Measurements from ENCODE around the gene DALRD3. TPM values are rescaled to one million over a fixed set of nuclear protein-coding genes. Genes with fewer than 3 reads are reported as not detected.

The DALRD3 gene
- polyA plus RNA-seq, 1 of the 3 experiments (the other 2 are of a cell fraction), result 82.7 TPM

DNA sequence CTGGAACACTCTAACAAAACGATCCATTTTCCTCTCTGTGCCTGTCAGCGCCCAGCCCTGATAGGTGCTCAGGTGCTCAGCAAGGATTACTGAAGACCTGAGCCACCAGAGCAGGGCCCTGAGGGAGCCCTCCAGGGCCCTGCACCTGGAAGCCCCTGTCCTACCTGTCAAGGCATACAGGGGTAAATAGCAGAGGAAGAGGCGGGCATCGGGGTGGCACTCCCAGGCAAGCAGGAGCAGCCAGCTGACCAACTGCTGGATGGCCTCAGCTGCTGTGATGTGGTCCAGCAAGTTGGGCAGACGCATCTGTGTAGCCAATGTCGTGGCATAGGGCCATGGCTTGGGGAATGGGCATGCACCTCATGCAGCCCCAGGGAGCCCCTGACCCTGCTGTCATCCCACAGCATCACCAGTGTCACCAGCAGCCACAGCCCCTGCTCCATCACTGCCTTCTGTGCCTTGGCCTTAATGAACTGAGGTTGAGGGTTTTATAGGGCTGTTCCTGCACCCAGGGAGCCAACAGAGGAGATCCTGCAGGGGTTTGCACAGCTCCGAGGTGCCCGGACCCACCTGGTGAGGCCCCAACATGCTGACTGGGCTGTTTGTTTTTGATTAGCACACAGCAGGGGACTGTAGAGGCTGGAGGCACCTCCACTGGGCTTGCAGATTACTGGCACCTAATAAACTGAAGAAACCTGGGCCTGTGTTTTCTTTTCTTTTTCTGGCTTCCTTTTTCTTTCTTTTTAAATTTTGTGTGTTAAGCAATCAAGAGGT, 19.1 kb downstream of the DALRD3 start:
- Histone ChIP-seq H2AFZ (ENCODE audit: low read depth) (no peak overlapping the region), H3K9me3 (no peaks in the 10 kb centered on the region), H3K4me2 (no peak overlapping the region), H3K9ac (no peak overlapping the region), H4K20me1 (ENCODE audit: insufficient read depth) (no peaks in the 10 kb centered on the region), H3K27ac (ENCODE audit: low read depth in 2 of 2, low read length in 1 of 2) (peak overlapping the region in 1 of 2 experiments; percentile 81; a peak in 2 of 4 replicates), H3K36me3 (replicated peaks in 1 of 2; ENCODE audit: control insufficient read depth in 1 of 2, insufficient read depth in 2 of 2, low read length in 1 of 2) (no peaks in the 10 kb centered on the region), H3K9me2 (no peaks in the 10 kb centered on the region), H3K4me3 (ENCODE audit: low read depth in 2 of 2, low read length in 1 of 2) (no peak overlapping the region), H3F3A (replicated peaks; ENCODE audit: insufficient read depth) (no peaks in the 10 kb centered on the region), H3K79me2 (ENCODE audit: insufficient read depth) (0 out of 2 replicates have a peak, but pooled peaks cover 3% of the 10 kb centered on the region), H3K4me1 (ENCODE audit: control insufficient read depth in 1 of 2, insufficient read depth in 2 of 2, low read depth in 1 of 2, low read length in 1 of 2) (peaks cover 0 to 30% of the 10 kb centered on the region in 2 experiments; a peak in 1 of 4 replicates), H3K27me3 (ENCODE audit: insufficient read depth) (no peaks in the 10 kb centered on the region)
- WGBS (ENCODE audit: low lambda C conversion rate), result 91% methylated on average over 6 of the region's 8 CpGs
- ChIA-PET CTCF (interaction anchor here (2.8 kb wide), 1 partner anchor 22 kb away, joined by 13 read pairs; the partner anchor contains the start of gene NDUFAF3), POLR2A (interaction anchor here (0.6 to 5.7 kb wide), 4 partner anchors 8 to 278 kb away, joined by 3 to 44 read pairs (median 12); partner anchors contain the start of genes NDUFAF3 and WDR6)
- no peak for DNase-seq
- TF ChIP-seq RCOR1 (IDR thresholded peaks at IDR 0.05; ENCODE audit: low read length), result no peak
- TF ChIP-seq RAD21 (IDR thresholded peaks at IDR 0.05; ENCODE audit: low read length), result no peak
- no peak for TF ChIP-seq TEAD4 (IDR thresholded peaks at IDR 0.05; ENCODE audit: borderline replicate concordance, insufficient read depth)
- no peak for TF ChIP-seq SIN3A (IDR thresholded peaks at IDR 0.05; ENCODE audit: borderline replicate concordance, low read depth, low read length)
- no peak for TF ChIP-seq GABPA (IDR thresholded peaks at IDR 0.05; ENCODE audit: low read depth)
- TF ChIP-seq MXI1 (IDR thresholded peaks at IDR 0.05; ENCODE audit: low read depth, low read length), result no peak
- TF ChIP-seq, protein P1, sequence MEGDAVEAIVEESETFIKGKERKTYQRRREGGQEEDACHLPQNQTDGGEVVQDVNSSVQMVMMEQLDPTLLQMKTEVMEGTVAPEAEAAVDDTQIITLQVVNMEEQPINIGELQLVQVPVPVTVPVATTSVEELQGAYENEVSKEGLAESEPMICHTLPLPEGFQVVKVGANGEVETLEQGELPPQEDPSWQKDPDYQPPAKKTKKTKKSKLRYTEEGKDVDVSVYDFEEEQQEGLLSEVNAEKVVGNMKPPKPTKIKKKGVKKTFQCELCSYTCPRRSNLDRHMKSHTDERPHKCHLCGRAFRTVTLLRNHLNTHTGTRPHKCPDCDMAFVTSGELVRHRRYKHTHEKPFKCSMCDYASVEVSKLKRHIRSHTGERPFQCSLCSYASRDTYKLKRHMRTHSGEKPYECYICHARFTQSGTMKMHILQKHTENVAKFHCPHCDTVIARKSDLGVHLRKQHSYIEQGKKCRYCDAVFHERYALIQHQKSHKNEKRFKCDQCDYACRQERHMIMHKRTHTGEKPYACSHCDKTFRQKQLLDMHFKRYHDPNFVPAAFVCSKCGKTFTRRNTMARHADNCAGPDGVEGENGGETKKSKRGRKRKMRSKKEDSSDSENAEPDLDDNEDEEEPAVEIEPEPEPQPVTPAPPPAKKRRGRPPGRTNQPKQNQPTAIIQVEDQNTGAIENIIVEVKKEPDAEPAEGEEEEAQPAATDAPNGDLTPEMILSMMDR (IDR thresholded peaks at IDR 0.05), result no peak
- no peak for TF ChIP-seq FOXJ3 (CRISPR knock-in tag; IDR thresholded peaks at IDR 0.05)
- TF ChIP-seq, protein P2, sequence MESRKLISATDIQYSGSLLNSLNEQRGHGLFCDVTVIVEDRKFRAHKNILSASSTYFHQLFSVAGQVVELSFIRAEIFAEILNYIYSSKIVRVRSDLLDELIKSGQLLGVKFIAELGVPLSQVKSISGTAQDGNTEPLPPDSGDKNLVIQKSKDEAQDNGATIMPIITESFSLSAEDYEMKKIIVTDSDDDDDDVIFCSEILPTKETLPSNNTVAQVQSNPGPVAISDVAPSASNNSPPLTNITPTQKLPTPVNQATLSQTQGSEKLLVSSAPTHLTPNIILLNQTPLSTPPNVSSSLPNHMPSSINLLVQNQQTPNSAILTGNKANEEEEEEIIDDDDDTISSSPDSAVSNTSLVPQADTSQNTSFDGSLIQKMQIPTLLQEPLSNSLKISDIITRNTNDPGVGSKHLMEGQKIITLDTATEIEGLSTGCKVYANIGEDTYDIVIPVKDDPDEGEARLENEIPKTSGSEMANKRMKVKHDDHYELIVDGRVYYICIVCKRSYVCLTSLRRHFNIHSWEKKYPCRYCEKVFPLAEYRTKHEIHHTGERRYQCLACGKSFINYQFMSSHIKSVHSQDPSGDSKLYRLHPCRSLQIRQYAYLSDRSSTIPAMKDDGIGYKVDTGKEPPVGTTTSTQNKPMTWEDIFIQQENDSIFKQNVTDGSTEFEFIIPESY (IDR thresholded peaks at IDR 0.05; ENCODE audit: borderline replicate concordance, low read depth), result no peak
- no peak for TF ChIP-seq FOSL2 (IDR thresholded peaks at IDR 0.05; ENCODE audit: borderline replicate concordance, low read depth)
- TF ChIP-seq, protein P3, sequence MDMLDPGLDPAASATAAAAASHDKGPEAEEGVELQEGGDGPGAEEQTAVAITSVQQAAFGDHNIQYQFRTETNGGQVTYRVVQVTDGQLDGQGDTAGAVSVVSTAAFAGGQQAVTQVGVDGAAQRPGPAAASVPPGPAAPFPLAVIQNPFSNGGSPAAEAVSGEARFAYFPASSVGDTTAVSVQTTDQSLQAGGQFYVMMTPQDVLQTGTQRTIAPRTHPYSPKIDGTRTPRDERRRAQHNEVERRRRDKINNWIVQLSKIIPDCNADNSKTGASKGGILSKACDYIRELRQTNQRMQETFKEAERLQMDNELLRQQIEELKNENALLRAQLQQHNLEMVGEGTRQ (IDR thresholded peaks at IDR 0.05; ENCODE audit: borderline replicate concordance, low read depth, low read length), result no peak
- TF ChIP-seq, protein P4, sequence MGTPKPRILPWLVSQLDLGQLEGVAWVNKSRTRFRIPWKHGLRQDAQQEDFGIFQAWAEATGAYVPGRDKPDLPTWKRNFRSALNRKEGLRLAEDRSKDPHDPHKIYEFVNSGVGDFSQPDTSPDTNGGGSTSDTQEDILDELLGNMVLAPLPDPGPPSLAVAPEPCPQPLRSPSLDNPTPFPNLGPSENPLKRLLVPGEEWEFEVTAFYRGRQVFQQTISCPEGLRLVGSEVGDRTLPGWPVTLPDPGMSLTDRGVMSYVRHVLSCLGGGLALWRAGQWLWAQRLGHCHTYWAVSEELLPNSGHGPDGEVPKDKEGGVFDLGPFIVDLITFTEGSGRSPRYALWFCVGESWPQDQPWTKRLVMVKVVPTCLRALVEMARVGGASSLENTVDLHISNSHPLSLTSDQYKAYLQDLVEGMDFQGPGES (IDR thresholded peaks at IDR 0.05; ENCODE audit: low read depth, low read length), result no peak

Measured in SK-N-SH (cell line).